Nephron (organoid): ENCODE measurements around the gene MAGI2.

Experiments
- H3K27ac Mint-ChIP-seq, 3 experiments: 2 replicates each; pipeline ENCODE4 v1.8.0; 2020; ENCODE audit warnings: mixed read lengths in 3 of 3, mild to moderate bottlenecking in 2 of 3, moderate library complexity in 1 of 3
- H3K27me3 Mint-ChIP-seq: 2 replicates; pipeline ENCODE4 v1.8.0; 2021; ENCODE audit warnings: low read depth, mild to moderate bottlenecking, moderate library complexity, mixed read lengths
- H3K36me3 Mint-ChIP-seq: 2 replicates; pipeline ENCODE4 v1.8.0; 2020; ENCODE audit warnings: low read depth, mixed read lengths
- H3K4me1 Mint-ChIP-seq: 2 replicates; pipeline ENCODE4 v1.8.0; 2020; ENCODE audit warnings: mixed read lengths
- H3K4me3 Mint-ChIP-seq, 3 experiments: 2 replicates each; pipeline ENCODE4 v1.8.0; 2020; ENCODE audit warnings: mild to moderate bottlenecking in 3 of 3, mixed read lengths in 3 of 3, moderate library complexity in 2 of 3
- H3K9me3 Mint-ChIP-seq: 2 replicates; pipeline ENCODE4 v1.8.0; 2020; ENCODE audit warnings: mixed read lengths
- TF ChIP-seq, protein P1 (sequence below), 3 experiments: fragments of 200-600 bp; sonication (generic); IDR thresholded peaks; one replicate each; pipeline ENCODE4 v1.5.0; 2021; ENCODE audit warnings: antibody characterized with exemption in 3 of 3; ENCODE audit not compliant: unreplicated experiment in 3 of 3

Gene MAGI2

DNA sequence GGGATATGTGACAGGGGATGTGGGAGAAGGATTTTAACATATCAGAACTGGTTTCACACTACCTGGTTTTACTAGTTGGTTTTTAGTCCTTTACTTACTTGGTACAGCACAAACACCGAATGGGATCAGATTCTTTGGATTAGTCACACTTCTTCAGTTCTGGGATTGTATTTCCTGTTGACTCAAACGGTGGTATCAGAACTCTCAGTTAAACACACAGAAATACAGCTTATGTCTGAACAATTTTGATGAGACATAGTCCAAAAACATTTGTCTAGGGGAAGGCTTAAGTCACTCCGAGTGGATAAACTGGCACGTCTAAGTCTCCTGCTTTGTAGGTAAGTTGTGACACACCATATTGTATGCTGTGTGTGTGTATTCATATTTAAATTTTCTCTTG, 1174.4 kb downstream of the MAGI2 start:
- no peaks in the 10 kb centered on the region for H3K4me1 Mint-ChIP-seq
- H3K27me3 Mint-ChIP-seq = no peaks in the 10 kb centered on the region
- no peak overlapping the region for H3K4me3 Mint-ChIP-seq
- H3K9me3 Mint-ChIP-seq = no peaks in the 10 kb centered on the region
- H3K27ac Mint-ChIP-seq = no peak overlapping the region
- H3K36me3 Mint-ChIP-seq = peaks cover 9% of the 10 kb centered on the region
- TF ChIP-seq, protein P1, sequence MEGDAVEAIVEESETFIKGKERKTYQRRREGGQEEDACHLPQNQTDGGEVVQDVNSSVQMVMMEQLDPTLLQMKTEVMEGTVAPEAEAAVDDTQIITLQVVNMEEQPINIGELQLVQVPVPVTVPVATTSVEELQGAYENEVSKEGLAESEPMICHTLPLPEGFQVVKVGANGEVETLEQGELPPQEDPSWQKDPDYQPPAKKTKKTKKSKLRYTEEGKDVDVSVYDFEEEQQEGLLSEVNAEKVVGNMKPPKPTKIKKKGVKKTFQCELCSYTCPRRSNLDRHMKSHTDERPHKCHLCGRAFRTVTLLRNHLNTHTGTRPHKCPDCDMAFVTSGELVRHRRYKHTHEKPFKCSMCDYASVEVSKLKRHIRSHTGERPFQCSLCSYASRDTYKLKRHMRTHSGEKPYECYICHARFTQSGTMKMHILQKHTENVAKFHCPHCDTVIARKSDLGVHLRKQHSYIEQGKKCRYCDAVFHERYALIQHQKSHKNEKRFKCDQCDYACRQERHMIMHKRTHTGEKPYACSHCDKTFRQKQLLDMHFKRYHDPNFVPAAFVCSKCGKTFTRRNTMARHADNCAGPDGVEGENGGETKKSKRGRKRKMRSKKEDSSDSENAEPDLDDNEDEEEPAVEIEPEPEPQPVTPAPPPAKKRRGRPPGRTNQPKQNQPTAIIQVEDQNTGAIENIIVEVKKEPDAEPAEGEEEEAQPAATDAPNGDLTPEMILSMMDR (IDR thresholded peaks at IDR 0.05; ENCODE audit: unreplicated experiment in 3 of 3) = no peak

DNA sequence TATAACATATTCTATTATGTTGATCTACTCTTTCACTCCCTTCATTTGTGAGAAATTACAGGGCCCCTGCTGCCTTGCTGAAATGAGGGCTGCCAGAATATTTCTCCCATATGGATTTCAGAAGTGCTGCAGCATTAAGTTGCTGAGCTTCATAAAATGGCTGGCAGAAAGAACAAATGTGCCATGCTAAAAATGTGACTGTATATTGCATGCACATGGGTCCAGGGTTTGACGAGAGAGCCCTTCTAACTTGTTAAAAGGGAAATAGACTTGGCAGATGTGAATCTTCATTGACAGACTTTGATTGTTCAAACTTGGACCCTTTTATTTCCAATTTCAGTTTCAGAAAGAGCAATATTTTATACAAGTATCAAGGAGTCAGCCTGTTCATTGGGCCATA, 1186.3 kb downstream of the MAGI2 start:
- Mint-ChIP-seq H3K27me3 (no peaks in the 10 kb centered on the region), H3K36me3 (peaks cover 26% of the 10 kb centered on the region), H3K4me1 (no peaks in the 10 kb centered on the region), H3K27ac (no peak overlapping the region), H3K9me3 (peaks cover 25% of the 10 kb centered on the region), H3K4me3 (no peak overlapping the region)
- TF ChIP-seq, protein P1 (IDR thresholded peaks at IDR 0.05; ENCODE audit: unreplicated experiment in 3 of 3) = no peak

DNA sequence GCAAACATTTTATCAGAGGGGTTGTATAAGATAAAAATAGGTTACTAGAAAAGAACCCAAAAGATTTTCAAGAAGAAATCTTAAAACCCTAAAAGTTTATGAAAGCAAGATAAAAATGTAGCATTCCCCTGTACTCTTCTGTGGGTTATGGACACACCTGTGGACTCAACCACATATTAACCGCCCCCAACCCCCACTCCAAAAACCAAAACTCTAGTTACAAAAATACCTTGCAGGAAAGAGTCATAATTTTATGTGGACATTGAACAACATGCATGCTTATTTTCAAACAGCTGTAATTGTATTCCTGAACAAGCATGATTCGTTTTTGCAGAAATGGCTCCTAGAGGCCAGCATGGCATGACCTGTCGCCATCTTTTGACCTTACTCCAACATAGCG, 1188.0 kb downstream of the MAGI2 start:
- Mint-ChIP-seq H3K4me1 (peaks cover 6% of the 10 kb centered on the region), H3K27ac (no peak overlapping the region), H3K4me3 (no peak overlapping the region), H3K36me3 (peaks cover 10% of the 10 kb centered on the region), H3K27me3 (no peaks in the 10 kb centered on the region), H3K9me3 (peaks cover 9% of the 10 kb centered on the region)
- TF ChIP-seq, protein P1 (IDR thresholded peaks at IDR 0.05; ENCODE audit: unreplicated experiment in 3 of 3) = no peak

DNA sequence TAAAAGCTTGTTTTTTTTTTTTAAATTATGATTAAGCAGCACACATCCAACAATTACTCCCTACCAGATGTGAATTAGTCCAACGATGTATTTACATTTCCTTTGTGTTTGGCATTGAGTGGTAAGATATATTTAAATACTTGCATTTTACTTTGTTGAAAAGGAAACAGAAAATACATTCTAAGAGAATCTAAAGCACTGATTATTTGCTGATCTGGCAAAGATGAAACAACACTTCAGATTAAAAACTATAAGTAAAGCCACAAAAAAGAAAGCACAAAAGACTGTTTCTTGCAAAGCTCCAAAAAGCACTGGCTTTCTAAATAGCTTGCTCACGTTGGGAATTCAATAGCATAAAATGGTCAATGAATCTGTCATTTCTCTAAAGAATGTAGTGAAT, 1188.4 kb downstream of the MAGI2 start:
- TF ChIP-seq, protein P1 (IDR thresholded peaks at IDR 0.05; ENCODE audit: unreplicated experiment in 3 of 3) = no peak

DNA sequence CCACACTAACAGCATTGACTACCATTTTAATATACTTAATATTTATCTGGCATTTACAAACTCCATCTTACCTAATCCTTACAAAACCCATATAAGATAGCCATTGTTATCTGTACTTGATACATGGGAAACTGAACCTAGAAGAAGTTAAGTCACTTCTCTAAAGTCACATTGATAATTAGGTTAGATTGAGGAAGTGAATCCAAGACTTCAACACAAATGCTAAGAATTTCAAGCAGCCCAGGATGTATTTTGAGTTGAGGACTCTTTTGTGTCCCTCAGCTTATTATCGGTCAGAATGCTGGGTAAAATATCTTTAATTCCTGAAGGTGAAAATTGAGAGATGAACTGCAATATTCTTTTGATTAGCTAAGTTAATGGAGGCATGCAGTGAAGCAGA, 1189.4 kb downstream of the MAGI2 start:
- Mint-ChIP-seq H3K27me3 (no peaks in the 10 kb centered on the region), H3K27ac (no peak overlapping the region), H3K36me3 (peaks cover 4% of the 10 kb centered on the region), H3K4me3 (no peak overlapping the region), H3K4me1 (peaks cover 9% of the 10 kb centered on the region), H3K9me3 (peaks cover under 1% of the 10 kb centered on the region)
- TF ChIP-seq, protein P1 (IDR thresholded peaks at IDR 0.05; ENCODE audit: unreplicated experiment in 3 of 3) = no peak

More for the DNA sequence above, 1188.4 kb downstream of the MAGI2 start:
- peaks cover 6% of the 10 kb centered on the region for H3K4me1 Mint-ChIP-seq
- H3K27ac Mint-ChIP-seq = no peak overlapping the region
- H3K36me3 Mint-ChIP-seq = peaks cover 6% of the 10 kb centered on the region
- H3K27me3 Mint-ChIP-seq = no peaks in the 10 kb centered on the region
- H3K9me3 Mint-ChIP-seq = peaks cover 4% of the 10 kb centered on the region
- H3K4me3 Mint-ChIP-seq = no peak overlapping the region

DNA sequence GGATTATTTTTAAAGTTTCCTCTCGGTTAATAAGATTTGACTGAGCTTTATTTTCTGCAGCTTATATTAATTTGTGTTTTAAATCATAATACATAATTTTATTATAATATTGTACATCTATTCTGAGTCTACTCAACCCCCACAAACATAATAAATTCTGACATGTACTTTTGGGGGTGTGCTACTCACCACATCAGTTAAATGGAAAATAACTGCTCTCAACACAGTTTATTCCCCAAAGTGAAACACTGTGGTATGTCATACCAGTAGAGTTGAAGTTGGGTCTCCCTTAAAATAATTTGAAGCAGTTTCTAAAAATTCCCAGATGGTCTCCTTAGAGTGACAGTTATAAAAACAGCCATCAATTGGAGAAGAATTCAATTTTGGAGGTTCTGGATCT, 1191.7 kb downstream of the MAGI2 start:
- H3K36me3 Mint-ChIP-seq = peaks cover 4% of the 10 kb centered on the region
- TF ChIP-seq, protein P1 (IDR thresholded peaks at IDR 0.05; ENCODE audit: unreplicated experiment in 3 of 3) = no peak
- no peak overlapping the region for H3K27ac Mint-ChIP-seq
- H3K4me1 Mint-ChIP-seq = peaks cover 9% of the 10 kb centered on the region
- no peak overlapping the region for H3K4me3 Mint-ChIP-seq
- no peaks in the 10 kb centered on the region for H3K27me3 Mint-ChIP-seq
- H3K9me3 Mint-ChIP-seq = no peaks in the 10 kb centered on the region
